Measurements from ENCODE around the gene DLX1.

Gene DLX1

DNA sequence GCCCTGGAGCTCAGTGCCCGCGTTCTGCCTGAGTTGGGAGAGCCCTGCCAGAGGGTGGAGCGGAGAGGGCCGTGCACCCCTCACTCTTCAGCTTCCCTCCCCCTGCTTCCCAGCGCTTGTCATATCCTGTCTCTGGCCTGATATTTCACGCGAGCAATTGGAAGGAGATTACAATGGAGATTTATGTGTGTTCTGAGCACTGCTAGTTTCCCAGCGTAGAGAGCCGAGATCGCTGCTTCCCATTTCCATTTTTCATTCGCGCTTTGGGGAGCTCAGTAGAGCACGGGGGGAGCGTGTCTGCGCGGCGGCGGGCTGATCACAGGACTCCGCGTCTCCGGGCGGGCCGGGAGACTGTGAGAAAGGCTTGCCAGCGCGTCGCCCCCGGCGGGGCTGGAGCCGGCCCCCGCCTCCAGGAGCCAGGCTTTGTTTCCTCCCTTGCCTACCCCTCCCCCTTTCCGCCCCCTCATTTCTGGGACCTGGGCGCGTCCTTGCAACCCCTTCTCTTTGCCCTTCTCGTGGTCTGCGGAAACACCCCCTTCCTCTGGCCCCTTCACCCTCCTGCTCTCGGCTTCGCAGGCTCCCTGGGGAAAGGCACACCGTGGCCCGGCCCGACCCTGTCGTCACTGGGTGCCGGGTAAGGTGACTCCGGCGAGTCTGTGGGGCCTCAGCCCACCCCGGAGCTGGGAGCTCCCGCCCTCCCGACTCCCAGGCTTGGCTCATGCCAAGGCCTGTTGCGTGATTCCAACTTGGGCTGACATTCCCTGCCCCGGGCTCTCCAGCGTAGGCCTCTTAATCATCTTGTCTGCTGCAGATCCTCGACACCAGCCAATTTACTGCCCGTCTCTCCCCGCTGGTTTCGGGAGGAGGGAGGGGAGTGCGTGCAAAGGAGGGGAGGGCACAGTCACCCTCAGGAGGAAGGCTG is 11.6 kb downstream of the DLX1 start:
- peak overlapping the region; percentile 83 for H3K27ac ChIP-seq
- TF ChIP-seq ZFX (IDR thresholded peaks at IDR 0.05; ENCODE audit: borderline replicate concordance): no peak
- TF ChIP-seq, protein P1, sequence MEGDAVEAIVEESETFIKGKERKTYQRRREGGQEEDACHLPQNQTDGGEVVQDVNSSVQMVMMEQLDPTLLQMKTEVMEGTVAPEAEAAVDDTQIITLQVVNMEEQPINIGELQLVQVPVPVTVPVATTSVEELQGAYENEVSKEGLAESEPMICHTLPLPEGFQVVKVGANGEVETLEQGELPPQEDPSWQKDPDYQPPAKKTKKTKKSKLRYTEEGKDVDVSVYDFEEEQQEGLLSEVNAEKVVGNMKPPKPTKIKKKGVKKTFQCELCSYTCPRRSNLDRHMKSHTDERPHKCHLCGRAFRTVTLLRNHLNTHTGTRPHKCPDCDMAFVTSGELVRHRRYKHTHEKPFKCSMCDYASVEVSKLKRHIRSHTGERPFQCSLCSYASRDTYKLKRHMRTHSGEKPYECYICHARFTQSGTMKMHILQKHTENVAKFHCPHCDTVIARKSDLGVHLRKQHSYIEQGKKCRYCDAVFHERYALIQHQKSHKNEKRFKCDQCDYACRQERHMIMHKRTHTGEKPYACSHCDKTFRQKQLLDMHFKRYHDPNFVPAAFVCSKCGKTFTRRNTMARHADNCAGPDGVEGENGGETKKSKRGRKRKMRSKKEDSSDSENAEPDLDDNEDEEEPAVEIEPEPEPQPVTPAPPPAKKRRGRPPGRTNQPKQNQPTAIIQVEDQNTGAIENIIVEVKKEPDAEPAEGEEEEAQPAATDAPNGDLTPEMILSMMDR (IDR thresholded peaks at IDR 0.05): no peak

DNA sequence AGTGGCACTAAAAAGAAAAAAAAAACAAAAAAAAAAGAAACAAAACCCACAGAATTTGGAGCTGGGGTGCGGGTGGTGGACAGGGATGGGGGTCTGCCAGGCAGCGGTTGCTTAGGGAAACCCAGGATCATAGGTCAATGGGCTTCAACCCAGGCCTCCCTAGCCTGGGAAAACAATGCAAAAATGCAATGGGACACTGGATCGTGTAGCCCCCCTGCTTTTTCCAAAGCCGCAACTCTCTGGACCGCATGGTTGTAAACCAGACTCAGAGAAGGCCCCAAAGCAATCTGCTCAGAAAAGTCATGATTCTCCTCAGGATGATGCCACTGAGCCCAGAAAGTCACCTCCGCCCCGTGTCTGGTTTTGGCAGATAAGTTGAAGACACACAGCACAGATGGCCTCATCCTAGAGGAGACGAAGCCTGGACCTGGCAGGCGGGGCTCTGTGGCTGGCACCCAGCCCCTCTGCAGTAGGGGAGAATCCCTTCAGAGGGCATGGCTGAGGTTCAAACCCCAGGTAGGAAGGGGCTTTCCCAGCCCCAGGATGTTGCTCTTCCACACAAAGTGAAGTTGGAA is 12.3 kb downstream of the DLX1 start:
- peak overlapping the region; percentile 83 for H3K27ac ChIP-seq
- TF ChIP-seq ZFX (IDR thresholded peaks at IDR 0.05; ENCODE audit: borderline replicate concordance): no peak

DNA sequence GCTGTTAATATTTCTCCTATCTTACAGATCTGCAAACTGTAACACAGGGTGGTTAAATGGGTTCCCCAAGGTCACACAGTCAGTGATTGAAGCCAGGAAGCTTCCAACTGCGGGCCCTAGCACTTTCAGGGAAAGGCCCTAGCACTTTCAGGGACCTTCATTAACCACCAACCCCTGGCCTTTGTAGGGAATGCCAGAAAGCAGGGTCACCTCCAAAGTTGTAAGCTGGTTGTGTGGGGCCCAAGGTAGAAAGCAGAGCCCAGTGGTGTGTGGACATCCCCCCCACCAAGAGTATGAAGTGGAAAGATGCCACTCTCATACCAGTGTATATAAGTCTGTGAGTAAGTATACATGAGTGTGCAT is 13.0 kb downstream of the DLX1 start:
- H3K27ac ChIP-seq: peak overlapping the region; percentile 83
- TF ChIP-seq, protein P1 (IDR thresholded peaks at IDR 0.05): no peak
- no peak for TF ChIP-seq ZFX (IDR thresholded peaks at IDR 0.05; ENCODE audit: borderline replicate concordance)

DNA sequence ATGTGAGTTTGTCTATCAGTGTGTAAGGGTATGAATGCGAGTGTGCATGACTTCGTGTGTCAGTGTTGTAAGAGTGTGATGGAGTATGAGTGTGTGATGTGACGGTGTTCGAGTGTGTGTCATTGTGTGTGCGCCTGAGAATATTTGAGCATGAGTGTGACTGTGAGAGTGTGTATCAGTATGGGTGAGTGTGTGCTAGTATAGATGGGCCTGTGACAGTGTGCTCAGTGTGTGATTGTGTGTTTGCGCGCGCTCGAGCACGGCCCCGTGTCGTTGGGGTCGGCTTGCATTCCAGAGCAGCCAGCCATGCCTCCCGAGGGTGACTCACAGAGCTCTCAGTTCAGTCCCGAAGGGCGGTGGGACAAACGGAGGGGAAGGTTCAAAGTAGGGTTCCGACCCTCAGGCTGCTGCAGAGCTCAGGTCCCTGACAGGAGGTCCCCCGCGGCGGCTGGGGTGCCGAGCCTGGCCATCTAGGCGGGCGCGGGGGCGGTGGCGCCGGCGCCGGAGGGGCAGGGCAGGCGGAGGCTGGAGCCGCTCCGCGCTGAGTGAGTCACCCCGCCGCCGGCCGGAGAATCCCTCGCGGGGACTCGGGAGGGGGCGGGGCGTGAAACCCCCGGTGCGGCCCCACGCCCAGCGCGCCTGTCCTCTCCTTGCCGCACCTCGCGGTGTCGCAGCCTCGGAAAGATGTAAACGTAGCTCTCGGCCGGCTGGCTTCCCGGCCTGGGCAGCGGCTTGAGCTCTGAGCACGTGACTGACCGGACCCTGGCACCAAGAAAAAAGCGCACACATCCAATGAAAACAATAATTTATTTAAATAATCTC is 13.6 kb downstream of the DLX1 start:
- H3K27ac ChIP-seq: peak overlapping the region; percentile 83

DNA sequence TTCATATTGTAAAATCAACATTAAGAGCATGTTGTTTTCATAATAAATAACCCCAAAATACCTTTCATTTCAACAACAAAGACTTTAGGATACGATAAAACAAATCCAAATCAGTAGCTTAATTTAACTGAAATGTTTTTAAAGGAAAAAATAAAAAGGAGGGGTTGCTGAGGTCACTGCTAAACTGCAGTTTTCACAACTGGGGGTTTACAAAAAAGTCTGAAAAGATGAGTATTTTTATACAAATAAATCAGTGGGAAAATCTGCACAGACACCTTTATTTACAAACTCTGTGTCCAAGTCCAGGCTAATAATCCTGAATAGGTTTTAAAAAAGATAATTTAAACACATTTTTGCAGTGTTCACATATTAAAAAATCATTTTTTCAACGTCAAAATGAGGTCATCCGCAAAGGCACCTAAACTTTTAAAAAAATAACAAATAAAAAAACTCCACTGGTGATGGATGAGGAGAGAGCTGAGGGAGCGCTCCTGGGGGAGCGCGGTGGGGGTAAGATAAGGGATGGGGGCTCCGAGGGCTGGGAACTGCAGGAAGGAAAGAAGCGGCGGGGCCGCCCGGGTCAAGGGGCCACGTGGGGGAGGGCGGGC is 14.3 kb downstream of the DLX1 start:
- TF ChIP-seq, protein P1 (IDR thresholded peaks at IDR 0.05): no peak
- TF ChIP-seq ZFX (IDR thresholded peaks at IDR 0.05; ENCODE audit: borderline replicate concordance): no peak
- no peak overlapping the region for H3K27ac ChIP-seq

More for the DNA sequence above, 13.6 kb downstream of the DLX1 start:
- TF ChIP-seq, protein P1 (IDR thresholded peaks at IDR 0.05): no peak
- TF ChIP-seq ZFX (IDR thresholded peaks at IDR 0.05; ENCODE audit: borderline replicate concordance): no peak

DNA sequence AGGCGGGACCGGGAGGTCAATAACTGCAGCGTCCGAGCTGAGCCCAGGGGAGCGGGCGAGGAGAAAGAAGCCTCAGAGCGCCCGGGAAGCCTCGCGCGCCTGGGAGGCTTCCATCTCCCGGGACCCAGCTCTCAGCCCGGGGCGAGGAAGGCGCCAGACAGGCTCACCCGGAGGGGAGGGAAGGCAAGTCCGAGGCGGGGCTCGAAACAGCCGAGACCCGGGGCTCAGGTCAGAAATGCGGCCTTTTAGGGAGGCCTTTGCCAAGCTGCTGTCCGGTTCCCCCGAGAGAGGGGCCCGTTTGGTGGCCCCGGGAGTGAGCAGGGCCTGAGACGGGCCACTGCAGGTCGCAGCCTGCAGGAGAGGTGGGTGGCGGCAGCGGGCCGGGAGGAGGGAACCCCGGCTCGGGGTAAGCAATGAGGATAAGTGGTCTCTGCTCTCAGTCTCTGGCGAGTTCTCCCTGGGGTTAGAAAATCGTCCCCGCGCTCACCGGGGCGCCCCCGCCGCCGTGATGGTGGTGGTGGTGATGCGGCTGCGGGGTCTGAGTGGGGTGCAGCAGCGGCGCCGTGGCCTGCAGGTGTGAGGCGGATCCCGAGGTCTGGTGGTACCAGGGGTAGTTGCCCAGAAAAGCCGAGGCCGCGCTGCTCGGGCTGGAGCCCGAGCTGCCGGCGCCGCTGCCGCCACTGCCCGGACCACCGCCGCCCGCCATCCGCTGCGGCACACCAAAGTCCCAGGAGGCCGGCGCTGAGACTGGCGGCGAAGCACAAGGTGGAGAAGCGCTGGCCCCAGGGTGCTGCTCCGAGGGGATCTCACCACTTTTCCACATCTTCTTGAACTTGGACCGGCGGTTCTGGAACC is 15.0 kb downstream of the DLX1 start:
- H3K27ac ChIP-seq: no peak overlapping the region
- TF ChIP-seq ZFX (IDR thresholded peaks at IDR 0.05; ENCODE audit: borderline replicate concordance): no peak
- TF ChIP-seq, protein P1 (IDR thresholded peaks at IDR 0.05): no peak

All from 22Rv1 (cell line).